ENCODE measurements around the gene LILRB5.
"Not testable (repeated sequence)": the region's sequence is repeated elsewhere in the genome, so short reads cannot be mapped to it uniquely, and the experiment has no call there.

DNA sequence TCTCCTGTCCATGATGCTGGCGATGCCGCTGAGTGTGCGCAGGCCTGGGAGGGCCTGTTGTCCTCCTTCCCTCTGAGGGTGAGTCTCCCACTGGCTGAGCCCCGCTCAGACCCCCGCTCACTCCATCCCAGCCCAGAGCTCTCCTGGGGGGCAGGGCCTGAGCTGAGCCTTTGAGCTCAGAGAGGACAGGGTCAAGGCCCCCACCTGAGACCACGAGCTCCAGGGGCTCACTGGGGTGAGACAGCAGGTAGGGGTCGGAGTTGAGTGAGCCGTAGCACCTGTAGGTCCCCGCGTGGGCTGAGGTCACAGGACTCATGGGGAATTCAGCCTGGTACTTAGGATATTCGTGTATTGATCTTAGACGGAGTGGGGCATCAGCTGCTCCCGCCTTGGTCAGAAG is 21.0 kb upstream of the LILRB5 start:
- TF ChIP-seq POLR2AphosphoS5 (IDR thresholded peaks at IDR 0.05; ENCODE audit: insufficient read depth in 1 of 2, low read depth in 1 of 2); CTCF (IDR thresholded peaks at IDR 0.05): not testable (repeated sequence)
